Stimulated activated CD4-positive, alpha-beta T cell treated with anti-CD3 and anti-CD28 coated beads, Interleukin-2, amount 100 ng/mL, for 4 hours (primary cell): ENCODE data around the gene MYZAP.
A peak's percentile ranks its signal among the peaks of the same experiment; 100 is the strongest.

Experiments used
- DNase-seq: peaks from one replicate; pipeline ENCODE4 v3.0.0-alpha.2; 2020; ENCODE audit warnings: low read depth

MYZAP gene, protein sequence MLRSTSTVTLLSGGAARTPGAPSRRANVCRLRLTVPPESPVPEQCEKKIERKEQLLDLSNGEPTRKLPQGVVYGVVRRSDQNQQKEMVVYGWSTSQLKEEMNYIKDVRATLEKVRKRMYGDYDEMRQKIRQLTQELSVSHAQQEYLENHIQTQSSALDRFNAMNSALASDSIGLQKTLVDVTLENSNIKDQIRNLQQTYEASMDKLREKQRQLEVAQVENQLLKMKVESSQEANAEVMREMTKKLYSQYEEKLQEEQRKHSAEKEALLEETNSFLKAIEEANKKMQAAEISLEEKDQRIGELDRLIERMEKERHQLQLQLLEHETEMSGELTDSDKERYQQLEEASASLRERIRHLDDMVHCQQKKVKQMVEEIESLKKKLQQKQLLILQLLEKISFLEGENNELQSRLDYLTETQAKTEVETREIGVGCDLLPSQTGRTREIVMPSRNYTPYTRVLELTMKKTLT

DNA sequence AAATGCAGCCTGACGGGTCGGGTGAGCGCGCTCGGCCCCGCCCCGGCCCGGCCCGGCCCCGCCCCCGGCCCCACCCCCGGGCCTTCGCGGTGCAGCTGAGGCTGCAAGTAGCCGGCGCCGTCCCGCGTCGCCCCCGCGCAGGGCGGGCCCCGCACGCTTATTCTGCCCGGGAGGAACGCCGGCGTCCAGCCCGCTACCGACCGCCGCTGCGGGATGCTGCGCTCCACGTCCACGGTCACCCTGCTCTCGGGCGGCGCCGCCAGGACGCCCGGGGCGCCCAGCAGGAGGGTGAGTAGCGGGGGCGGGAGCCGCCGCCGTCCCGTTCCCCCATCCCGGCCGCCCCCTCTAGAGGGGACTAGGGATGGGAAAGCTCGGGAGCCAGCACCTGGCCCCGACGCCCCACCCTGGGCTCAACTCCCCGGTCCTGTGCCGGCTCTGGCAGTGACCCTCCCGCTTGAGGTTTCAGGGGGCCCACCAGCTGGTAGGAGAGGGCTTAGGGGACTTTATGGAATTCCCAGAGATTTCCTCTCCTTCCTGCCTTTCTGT lies at the start of gene MYZAP:
MYZAP (plus strand) TSS at position 83 of the 546 bp plus-strand sequence; CDS start at position 214, 131 bp downstream.
- DNase-seq, result peak; percentile 38

- no peak for DNase-seq
These were observed 49.2 kb upstream of the MYZAP start for GRCh38 chr15:57542505-57542817.

GRCh38 chr15:57544848-57545480 lies 46.7 kb upstream of the MYZAP start:
- DNase-seq, result no peak

- no peak for DNase-seq
These were observed 45.7 kb upstream of the MYZAP start for GRCh38 chr15:57545995-57546394.

DNA sequence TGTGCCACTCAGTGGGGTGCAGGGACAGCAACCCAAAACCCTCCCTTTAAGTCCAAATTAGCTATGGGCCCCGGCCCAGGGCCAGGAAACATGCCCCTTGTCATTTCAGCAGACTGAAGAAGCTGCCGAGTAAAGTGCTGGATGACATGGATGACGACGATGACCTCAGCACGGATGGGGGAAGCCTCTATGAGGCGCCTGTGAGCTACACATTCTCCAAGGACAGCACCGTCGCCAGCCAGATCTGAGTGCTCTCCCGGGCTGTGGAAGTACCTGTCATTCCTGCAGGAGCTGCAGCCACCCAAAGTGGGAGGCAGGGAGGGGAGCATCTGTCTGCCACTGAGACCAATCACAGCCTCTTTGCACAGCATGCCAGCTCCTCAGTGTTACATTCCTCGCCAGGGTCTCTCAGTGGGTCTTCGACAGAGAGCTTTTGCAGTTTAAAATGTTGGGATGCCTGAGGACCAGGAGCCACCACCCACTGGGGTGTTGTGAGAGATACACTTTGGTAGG lies 44.4 kb upstream of the MYZAP start:
- DNase-seq, result no peak

- no peak for DNase-seq
These were observed 43.4 kb upstream of the MYZAP start for GRCh38 chr15:57548351-57548750.

DNA sequence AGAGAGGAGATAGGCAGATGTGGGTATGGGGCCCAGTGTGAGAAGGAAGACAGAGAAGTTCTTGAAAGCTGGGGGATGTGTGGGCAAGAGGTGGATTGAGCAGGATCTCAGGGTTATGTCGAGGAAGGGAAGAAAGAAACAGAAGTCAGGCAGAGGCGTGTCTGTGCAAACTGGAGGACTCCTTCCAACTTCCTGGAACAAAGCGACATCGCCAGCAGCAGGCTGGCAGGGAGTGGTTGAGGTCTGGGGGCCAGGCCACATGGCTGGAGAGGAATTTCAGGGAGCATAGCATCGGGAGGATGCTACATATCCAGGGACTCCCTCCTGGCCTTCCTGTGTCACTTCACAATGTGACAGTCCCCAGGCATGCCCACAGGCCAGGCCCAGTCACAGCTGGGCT lies 42.9 kb upstream of the MYZAP start:
- no peak for DNase-seq

DNA sequence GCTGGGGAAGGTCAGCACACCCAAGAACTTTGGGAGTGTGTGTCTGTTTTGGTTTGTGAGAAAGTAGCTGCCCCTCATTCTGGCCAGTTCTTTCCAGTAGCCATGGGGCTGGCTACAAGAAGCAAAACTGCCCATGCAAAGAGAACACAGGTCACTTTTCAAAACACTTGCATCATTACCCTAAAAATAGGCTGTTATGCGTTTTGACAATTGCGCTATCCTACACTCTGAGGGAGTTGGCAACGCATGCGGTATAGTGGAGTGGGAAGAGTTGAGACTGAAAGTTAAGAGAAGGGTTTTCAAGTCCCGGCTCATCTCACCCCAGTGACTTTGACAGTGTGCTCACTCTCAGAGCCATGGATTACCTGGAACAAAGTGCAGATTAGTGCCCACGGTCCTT lies 41.8 kb upstream of the MYZAP start:
- DNase-seq, result no peak

- no peak for DNase-seq
These were observed 41.1 kb upstream of the MYZAP start for GRCh38 chr15:57550640-57551039.

DNA sequence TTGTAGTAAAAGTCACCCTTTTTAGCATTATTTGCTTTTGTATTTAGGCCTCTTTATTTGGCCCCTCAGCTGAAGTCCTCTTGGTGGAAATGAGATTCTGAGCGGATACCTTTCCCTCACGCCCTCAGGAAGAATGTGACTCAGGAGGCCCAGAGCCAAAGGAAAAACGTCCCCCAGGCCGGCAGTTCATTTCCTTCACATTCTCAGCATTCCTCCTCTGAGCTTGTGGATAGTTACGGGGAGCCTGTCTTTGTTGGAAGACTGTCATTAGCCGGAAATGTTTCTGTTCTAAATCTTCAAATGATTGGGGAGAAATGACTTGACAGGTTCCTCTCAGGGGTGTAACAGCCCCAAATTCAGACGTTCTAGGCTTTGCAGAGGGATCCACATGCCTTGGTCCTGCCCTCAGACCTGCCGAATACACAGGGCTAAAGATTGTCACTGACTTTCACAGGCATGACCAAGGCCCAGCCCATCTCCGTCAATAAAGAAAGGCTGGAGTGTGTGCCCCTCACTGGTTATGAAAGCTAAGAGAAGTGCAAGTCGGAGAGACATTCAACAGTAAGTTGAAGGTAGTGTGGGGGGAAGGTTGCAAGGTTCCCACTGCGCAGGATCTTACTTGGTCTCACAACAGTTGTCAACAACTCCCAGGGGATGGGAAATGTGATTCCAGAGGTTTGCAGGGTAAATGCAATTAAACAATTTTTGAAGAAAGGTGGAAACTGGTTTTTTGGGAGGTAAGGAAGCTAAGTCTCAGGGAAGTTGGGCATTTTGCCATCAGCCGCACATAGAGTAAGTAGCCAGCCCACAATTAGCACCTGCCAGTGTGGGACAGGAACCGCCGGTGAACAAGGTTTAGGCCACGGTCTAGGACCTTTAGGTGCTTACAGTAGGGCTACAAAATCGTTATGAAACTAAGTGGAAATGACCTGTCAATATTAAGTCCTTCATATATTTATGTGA lies 39.7 kb upstream of the MYZAP start:
- no peak for DNase-seq

- DNase-seq, result no peak
These were observed 38.9 kb upstream of the MYZAP start for GRCh38 chr15:57552678-57553334.

- DNase-seq, result no peak
These were observed 38.2 kb upstream of the MYZAP start for GRCh38 chr15:57553526-57553925.

GRCh38 chr15:57554063-57554811 lies 37.5 kb upstream of the MYZAP start:
- DNase-seq, result no peak

- DNase-seq, result no peak
These were observed 36.9 kb upstream of the MYZAP start for GRCh38 chr15:57554812-57555179.

DNA sequence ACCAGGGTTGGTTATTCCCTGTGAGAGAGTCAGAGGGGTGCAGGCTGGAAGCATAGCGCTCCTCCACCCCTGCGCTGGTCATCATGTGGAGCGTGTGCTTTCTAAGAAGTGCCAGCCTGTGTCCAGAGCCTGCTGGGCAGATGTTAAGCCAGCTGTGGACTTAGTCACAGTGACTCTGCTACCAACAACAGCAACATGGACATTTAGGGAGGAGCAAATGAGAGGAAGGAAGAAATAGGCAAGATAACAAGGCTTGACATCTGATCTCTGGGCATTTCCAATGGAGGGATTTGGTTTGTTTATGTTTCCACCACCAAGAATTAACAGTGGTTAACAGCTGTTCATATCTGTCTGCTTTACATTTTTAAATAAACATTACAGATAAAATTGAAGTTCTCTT lies 36.4 kb upstream of the MYZAP start:
- no peak for DNase-seq

DNA sequence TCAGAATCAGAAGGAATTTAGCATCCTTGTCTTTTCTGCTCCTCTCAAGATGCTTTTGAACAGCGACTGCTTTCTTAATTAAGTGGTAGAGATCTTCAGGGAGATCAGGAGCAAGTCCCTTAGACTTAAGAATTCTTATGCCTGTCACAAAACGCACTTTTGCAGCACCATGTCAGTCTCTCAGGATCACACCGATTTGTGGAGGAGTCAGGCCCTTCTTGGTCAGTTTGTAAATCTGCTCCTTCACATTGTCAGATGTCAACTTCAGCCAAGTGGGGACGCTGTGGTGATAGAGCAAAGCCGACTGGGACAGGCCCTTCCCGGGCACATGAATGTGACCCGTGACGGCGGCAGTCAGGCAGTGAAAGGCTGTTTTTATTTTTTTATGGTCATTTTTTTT lies 35.7 kb upstream of the MYZAP start:
- DNase-seq, result no peak

DNA sequence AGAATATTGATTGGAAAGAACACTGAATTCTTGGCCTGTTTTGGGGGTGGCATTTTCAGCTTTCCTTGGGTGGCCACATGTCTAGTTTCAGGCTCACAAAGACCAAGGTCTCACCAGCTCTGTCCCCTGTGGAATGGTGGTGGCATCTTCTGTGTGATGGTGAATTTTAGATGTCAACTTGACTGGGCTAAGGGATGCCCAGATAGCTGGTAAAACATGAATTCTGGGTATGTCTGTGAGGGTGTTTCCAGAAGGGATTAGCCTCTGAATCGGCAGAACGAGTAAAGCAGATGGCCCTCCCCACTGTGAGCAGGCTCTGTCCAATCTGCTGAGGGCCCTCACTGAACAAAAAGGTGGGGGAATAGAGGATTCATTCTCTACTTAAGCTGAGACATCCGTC lies 34.4 kb upstream of the MYZAP start:
- DNase-seq, result no peak

DNA sequence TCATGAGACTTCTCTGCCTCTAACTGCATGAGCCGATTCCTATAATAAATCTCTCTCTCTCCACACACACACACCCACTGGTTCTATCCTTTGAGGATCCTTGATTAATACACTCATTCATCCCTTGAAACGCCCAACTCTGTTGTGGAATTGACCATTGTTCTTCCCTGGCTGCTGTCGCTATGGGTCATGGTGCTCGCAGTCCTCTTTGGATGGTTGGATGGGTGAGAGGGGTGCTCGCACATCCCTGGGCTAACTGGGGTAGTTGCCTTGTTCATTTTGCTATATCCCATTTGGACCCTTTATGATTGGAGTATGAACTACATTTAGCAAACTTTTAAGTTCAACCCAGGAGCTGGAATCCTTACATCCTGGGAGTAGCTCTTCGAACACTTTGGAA lies 33.9 kb upstream of the MYZAP start:
- no peak for DNase-seq

DNA sequence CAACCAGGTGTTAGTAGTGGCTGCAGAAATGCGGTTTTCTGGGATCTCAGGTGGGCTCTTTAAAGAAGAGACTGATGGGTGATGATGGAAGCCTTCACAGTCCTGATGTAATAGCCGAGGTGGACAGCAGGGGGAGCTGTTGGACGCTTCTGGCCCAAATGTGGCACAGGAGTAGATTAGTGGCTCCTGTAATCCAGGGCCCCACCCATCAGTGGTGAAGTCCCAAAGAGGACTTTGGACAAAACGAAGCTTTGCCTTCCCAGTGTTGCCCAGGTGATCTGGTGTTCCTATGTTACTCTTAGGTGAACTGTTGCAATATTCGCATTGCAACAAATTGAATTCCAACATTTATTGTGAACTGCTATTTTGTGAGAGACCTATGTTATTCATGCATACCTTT lies 31.8 kb upstream of the MYZAP start:
- peak; percentile 57 for DNase-seq

GRCh38 chr15:57561041-57561711 lies 30.5 kb upstream of the MYZAP start:
- peak; percentile 35 for DNase-seq
